CD4-positive, alpha-beta T cell (primary cell): Measurements from ENCODE around the gene WARS2. TPM values are rescaled to one million over a fixed set of nuclear protein-coding genes. Genes with fewer than 3 reads are reported as not detected.

Source experiments
- ATAC-seq: fragments of 200-7000 bp; cut with Tn5 transposase; one replicate; pipeline ENCODE4 v1.10.0; 2022; ENCODE audit warnings: mild to moderate bottlenecking; ENCODE audit not compliant: poor library complexity
- CTCF ChIA-PET: fragments of 350-600 bp; sonication (Branson Sonifier 250); formaldehyde crosslinking; loops from one replicate; lab custom pipeline; 2021; ENCODE audit warnings: antibody characterized with exemption, inconsistent platforms; lab: Charles Lee
- POLR2A ChIA-PET: fragments of 350-600 bp; sonication (Branson Sonifier 250); formaldehyde crosslinking; loops from one replicate; lab custom pipeline; 2021; ENCODE audit warnings: antibody characterized with exemption, inconsistent platforms; lab: Charles Lee
- DNase-seq, 14 experiments: peaks; one replicate each; pipeline ENCODE4 v3.0.0-alpha.2; 2013 to 2020; ENCODE audit warnings: mixed read lengths in 2 of 14
- H3K27ac ChIP-seq, 2 donors: one replicate each; pipeline versions ENCODE4 v1.5.1 to v1.7.0; 2013; ENCODE audit warnings: low read length in 2 of 2, low read depth in 1 of 2, mild to moderate bottlenecking in 1 of 2
- H3K27me3 ChIP-seq, 2 experiments: 1 replicate in 1 of 2; 2 replicates in 1 of 2; pipeline versions ENCODE4 v1.6.1 to v1.7.0; 2013; ENCODE audit warnings: low read length in 2 of 2, control low read depth in 1 of 2, mild to moderate bottlenecking in 1 of 2, moderate library complexity in 1 of 2; ENCODE audit not compliant: insufficient read depth in 2 of 2, control insufficient read depth in 1 of 2
- H3K36me3 ChIP-seq: one replicate; pipeline ENCODE4 v1.6.1; 2013; ENCODE audit warnings: low read length, control low read depth; ENCODE audit not compliant: insufficient read depth
- H3K4me1 ChIP-seq: one replicate; pipeline ENCODE4 v1.6.1; 2013; ENCODE audit warnings: low read length, control low read depth; ENCODE audit not compliant: insufficient read depth
- H3K4me3 ChIP-seq: one replicate; pipeline ENCODE4 v1.5.1; 2013; ENCODE audit warnings: mild to moderate bottlenecking, low read length, moderate library complexity
- H3K9me3 ChIP-seq, 2 experiments: 1 replicate in 1 of 2; 2 replicates in 1 of 2; pipeline versions ENCODE4 v1.6.1 to v1.7.0; 2013; ENCODE audit warnings: low read length in 2 of 2, mild to moderate bottlenecking in 2 of 2, control low read depth in 1 of 2, moderate library complexity in 1 of 2; ENCODE audit not compliant: control insufficient read depth in 1 of 2, insufficient read depth in 1 of 2
- H3K27ac Mint-ChIP-seq: one replicate; pipeline ENCODE4 v1.8.0; 2020; ENCODE audit warnings: mixed read lengths
- H3K27me3 Mint-ChIP-seq: one replicate; pipeline ENCODE4 v1.8.0; 2021; ENCODE audit warnings: mixed read lengths
- H3K36me3 Mint-ChIP-seq: one replicate; pipeline ENCODE4 v1.8.0; 2021; ENCODE audit warnings: low read depth, mixed read lengths
- H3K4me1 Mint-ChIP-seq: one replicate; pipeline ENCODE4 v1.8.0; 2021; ENCODE audit warnings: low read depth, mixed read lengths
- H3K4me3 Mint-ChIP-seq: one replicate; pipeline ENCODE4 v1.8.0; 2020; ENCODE audit warnings: mild to moderate bottlenecking, mixed read lengths
- H3K9me3 Mint-ChIP-seq: one replicate; pipeline ENCODE4 v1.8.0; 2020; ENCODE audit warnings: mixed read lengths
- intact Hi-C, 2 experiments: fragments of 100-400 bp; cut with DNase I in 1 of 2; cut with micrococcal nuclease in 1 of 2; formaldehyde crosslinking; loops; one replicate each; pipeline versions ENCODE4 v1.15.1 to v1.9.0; 2023 to 2025; cut with DNase I, micrococcal nuclease
- total RNA-seq, 174 experiments: library from RNA in 2 of 174; stranded (reverse) in 2 of 174; gene quantifications; one replicate each; pipeline ENCODE4 v1.2.3 and lab custom pipeline; 2021 to 2026
- TF ChIP-seq, protein P1 (sequence below): fragments of 200-600 bp; IDR thresholded peaks from one replicate; pipeline ENCODE4 v1.8.0; 2022; ENCODE audit warnings: antibody characterized with exemption, mild to moderate bottlenecking

Gene WARS2
- total RNA-seq, 2 experiments from 2014 or later = 15.8 to 16.5 TPM

DNA sequence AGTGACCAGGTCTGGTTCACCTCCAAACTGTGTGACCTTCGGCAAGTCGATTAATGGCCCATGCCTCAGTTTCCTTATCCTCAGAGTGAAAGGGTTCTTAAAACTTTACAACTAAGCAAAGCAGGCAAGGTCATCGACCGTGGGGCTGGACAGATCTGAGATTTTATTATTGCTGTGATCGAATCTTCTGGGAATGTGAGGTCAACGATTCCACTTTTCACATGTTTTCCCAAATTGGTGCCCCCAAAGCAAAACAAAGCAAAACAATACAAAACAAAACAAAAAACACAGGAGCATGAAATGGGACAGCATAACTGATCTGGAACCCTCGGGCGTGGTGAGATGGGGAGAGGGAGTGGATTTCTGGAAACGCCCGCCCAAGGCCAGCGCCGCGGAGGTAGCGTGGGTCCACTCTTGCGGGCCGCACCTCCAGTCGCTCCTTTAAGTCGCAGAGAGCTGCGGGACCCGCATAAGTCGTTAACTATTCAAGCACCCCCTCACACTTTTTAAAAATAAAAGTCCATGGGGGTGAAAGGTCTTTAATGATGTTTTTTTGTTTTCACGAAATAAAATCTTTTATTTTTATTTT, 148.1 kb downstream of the WARS2 start:
- no peak for DNase-seq

DNA sequence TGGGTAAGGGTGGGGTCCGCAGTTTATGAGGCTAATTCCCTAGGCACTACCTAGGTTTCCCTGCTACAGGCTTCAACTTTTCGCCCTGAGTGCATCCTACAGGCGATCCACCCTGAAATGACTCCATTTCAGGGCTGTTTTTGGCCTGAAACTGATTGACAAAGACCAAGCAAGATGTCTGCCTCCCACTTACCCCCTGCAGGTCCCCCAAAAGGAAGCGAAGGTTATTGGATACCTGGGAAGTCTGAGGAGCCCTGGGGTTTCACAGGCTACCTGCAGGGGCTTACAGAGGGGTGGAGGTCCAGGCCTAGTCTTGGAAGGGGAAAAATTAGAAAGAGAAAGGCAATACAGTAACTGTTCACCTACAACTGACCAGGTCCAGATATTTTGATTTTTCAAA, 149.0 kb downstream of the WARS2 start:
- intact Hi-C loops = no loop called here
- H3K9me3 Mint-ChIP-seq = peaks cover 3% of the 10 kb centered on the region

More for the DNA sequence above, 148.1 kb downstream of the WARS2 start:
- TF ChIP-seq, protein P1, sequence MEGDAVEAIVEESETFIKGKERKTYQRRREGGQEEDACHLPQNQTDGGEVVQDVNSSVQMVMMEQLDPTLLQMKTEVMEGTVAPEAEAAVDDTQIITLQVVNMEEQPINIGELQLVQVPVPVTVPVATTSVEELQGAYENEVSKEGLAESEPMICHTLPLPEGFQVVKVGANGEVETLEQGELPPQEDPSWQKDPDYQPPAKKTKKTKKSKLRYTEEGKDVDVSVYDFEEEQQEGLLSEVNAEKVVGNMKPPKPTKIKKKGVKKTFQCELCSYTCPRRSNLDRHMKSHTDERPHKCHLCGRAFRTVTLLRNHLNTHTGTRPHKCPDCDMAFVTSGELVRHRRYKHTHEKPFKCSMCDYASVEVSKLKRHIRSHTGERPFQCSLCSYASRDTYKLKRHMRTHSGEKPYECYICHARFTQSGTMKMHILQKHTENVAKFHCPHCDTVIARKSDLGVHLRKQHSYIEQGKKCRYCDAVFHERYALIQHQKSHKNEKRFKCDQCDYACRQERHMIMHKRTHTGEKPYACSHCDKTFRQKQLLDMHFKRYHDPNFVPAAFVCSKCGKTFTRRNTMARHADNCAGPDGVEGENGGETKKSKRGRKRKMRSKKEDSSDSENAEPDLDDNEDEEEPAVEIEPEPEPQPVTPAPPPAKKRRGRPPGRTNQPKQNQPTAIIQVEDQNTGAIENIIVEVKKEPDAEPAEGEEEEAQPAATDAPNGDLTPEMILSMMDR = no peak
- POLR2A ChIA-PET = no interaction called here
- CTCF ChIA-PET = no interaction called here
- intact Hi-C loops = no loop called here
- H3K36me3 Mint-ChIP-seq = no peaks in the 10 kb centered on the region
- Histone ChIP-seq H3K36me3 (no peaks in the 10 kb centered on the region), H3K9me3 (peaks cover 8 to 59% of the 10 kb centered on the region in 2 experiments), H3K4me1 (peaks cover 5% of the 10 kb centered on the region), H3K27me3 (peaks cover 94 to 98% of the 10 kb centered on the region in 2 experiments), H3K27ac (no peak overlapping the region), H3K4me3 (no peak overlapping the region)
- no peaks in the 10 kb centered on the region for H3K4me1 Mint-ChIP-seq
- H3K27ac Mint-ChIP-seq = no peak overlapping the region
- H3K27me3 Mint-ChIP-seq = peaks cover 86% of the 10 kb centered on the region
- peaks cover 3% of the 10 kb centered on the region for H3K9me3 Mint-ChIP-seq
- no peak for ATAC-seq
- no peak overlapping the region for H3K4me3 Mint-ChIP-seq

DNA sequence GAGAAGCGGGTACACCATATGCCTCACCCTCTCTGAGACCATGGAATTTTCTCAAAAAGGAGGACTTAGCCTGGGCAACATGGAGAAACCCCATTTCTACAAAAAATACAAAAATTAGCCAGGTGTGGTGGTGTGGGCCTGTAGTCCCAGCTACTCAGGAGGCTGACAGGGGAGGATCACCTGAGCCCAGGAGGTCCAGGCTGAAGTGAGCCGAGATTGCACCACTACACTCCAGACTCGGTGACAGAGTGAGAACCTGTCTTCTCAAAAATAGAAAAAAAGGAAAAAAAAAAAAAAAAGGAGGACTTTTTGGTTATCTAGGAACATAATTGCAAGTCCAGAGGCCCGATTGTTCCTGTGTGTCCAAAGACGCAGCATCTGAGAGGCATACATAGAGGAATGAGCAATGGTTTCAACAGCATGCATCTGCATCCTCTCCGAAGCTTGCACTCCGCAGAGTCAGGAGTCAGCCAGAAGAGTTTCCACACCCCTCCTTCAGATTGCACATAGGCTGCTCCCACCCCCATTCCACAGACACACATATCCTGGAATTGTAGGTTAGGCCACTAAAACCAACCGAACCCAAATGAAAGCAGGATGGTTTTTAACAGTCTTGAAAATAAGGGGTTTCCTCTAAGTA, 149.8 kb downstream of the WARS2 start:
- TF ChIP-seq, protein P1 = no peak
- Mint-ChIP-seq H3K36me3 (no peaks in the 10 kb centered on the region), H3K27me3 (peaks cover 89% of the 10 kb centered on the region), H3K4me1 (peaks cover 9% of the 10 kb centered on the region), H3K4me3 (no peak overlapping the region), H3K27ac (no peak overlapping the region), H3K9me3 (peaks cover 3% of the 10 kb centered on the region)
- H3K4me1 ChIP-seq = peaks cover 5% of the 10 kb centered on the region
- H3K27me3 ChIP-seq = peaks cover 99% of the 10 kb centered on the region in 2 experiments
- peaks cover 8 to 71% of the 10 kb centered on the region in 2 experiments for H3K9me3 ChIP-seq
- ChIA-PET POLR2A (no interaction called here), CTCF (no interaction called here)
- H3K27ac ChIP-seq = no peak overlapping the region
- H3K36me3 ChIP-seq = no peaks in the 10 kb centered on the region
- DNase-seq (no peak), ATAC-seq (no peak)
- no peak overlapping the region for H3K4me3 ChIP-seq
- intact Hi-C loops = no loop called here

More for the DNA sequence above, 149.0 kb downstream of the WARS2 start:
- peaks cover 5% of the 10 kb centered on the region for H3K4me1 ChIP-seq
- peaks cover 98 to 99% of the 10 kb centered on the region in 2 experiments for H3K27me3 ChIP-seq
- no peaks in the 10 kb centered on the region for H3K36me3 ChIP-seq
- Mint-ChIP-seq H3K27ac (no peak overlapping the region), H3K4me1 (peaks cover 7% of the 10 kb centered on the region), H3K36me3 (no peaks in the 10 kb centered on the region), H3K4me3 (no peak overlapping the region), H3K27me3 (peaks cover 89% of the 10 kb centered on the region)
- no peak for DNase-seq
- TF ChIP-seq, protein P1 = no peak
- no peak overlapping the region for H3K27ac ChIP-seq
- H3K9me3 ChIP-seq = peaks cover 8 to 65% of the 10 kb centered on the region in 2 experiments
- ChIA-PET POLR2A (no interaction called here), CTCF (no interaction called here)
- H3K4me3 ChIP-seq = no peak overlapping the region
- ATAC-seq = no peak
